Prostate gland (tissue), 2 donors: ENCODE measurements around the gene GAD1. TPM values are rescaled to one million over a fixed set of nuclear protein-coding genes. Genes with fewer than 3 reads are reported as not detected.

Experiments
- DNase-seq: peaks from one replicate; pipeline ENCODE4 v3.0.0-alpha.2; 2019; ENCODE audit warnings: low spot score
- H3K27ac ChIP-seq, 2 donors: fragments of 200-600 bp; sonication (generic); 2 replicates each; pipeline ENCODE4 v1.5.1; 2017 to 2019
- H3K27me3 ChIP-seq: fragments of 200-600 bp; sonication (generic); replicated peaks from 2 replicates; pipeline ENCODE4 v1.5.1; 2019; ENCODE audit not compliant: insufficient read depth
- H3K36me3 ChIP-seq, 2 donors: fragments of 200-600 bp; sonication (generic); 1 replicate in 1 of 2; 2 replicates in 1 of 2; pipeline versions ENCODE4 v1.5.1 to v1.8.1; 2017 to 2019
- H3K4me1 ChIP-seq: fragments of 200-600 bp; sonication (generic); replicated peaks from 2 replicates; pipeline ENCODE4 v1.5.1; 2019
- H3K4me3 ChIP-seq, 2 donors: fragments of 200-600 bp; sonication (generic); 2 replicates each; pipeline ENCODE4 v1.5.1; 2017 to 2019
- H3K9me3 ChIP-seq: fragments of 200-600 bp; sonication (generic); 2 replicates; pipeline ENCODE4 v1.5.1; 2017
- CTCF ChIP-seq, 4 experiments: fragments of 200-600 bp in 2 of 4; fragments of 450-650 bp in 2 of 4; sonication (generic) in 2 of 4; IDR thresholded peaks; 1 replicate in 3 of 4; 2 replicates in 1 of 4; pipeline ENCODE4 v1.5.1; 2016 to 2019; ENCODE audit warnings: antibody characterized with exemption in 4 of 4, mild to moderate bottlenecking in 2 of 4, moderate library complexity in 2 of 4
- POLR2A ChIP-seq: fragments of 450-650 bp; IDR thresholded peaks from one replicate; pipeline ENCODE4 v1.6.1; 2016; ENCODE audit warnings: antibody characterized with exemption, mild to moderate bottlenecking
- POLR2AphosphoS5 ChIP-seq: sonication (generic); formaldehyde crosslinking; IDR thresholded peaks from one replicate; pipeline ENCODE4 v1.6.1; 2017; ENCODE audit warnings: antibody characterized with exemption
- WGBS: methylation state at CpG from one replicate; pipeline ENCODE4 v1.1.5; 2018; 5-methylcytosine and 5-hydroxymethylcytosine counted together
- intact Hi-C: fragments of 100-400 bp; cut with DNase I; formaldehyde crosslinking; loops from one replicate; pipeline ENCODE4 v1.14.2; 2022
- total RNA-seq, 2 donors: library from RNA; depleted of rRNA; stranded (reverse); fragments of >200 nt; gene quantifications; one replicate each; pipeline ENCODE4 v1.1.0, GENCODE V29; 2016

Gene GAD1
- total RNA-seq, 2 donors from 2014 or later = 2.9 to 16.7 TPM

DNA sequence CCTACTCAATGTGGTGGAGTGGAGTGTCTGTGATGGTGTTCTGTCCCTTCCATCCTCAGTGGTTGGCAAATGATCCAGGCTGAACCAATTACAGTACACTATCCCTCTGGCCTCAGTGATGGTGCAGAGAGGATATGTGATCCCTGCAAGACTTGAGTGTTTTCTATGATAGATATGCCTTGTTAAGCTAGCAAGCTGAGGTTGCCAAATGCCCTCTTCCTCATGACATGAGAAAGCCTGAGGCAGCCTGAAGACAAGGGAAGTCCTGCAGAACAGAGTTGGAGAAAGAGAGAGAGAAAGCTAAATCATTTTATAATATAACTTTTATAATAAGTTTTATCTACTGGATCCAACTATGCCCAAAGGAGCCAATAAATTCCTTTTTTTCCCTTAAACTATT lies 70.8 kb downstream of the GAD1 start:
- Histone ChIP-seq H3K27ac (no peak overlapping the region), H3K36me3 (no peaks in the 10 kb centered on the region), H3K9me3 (no peaks in the 10 kb centered on the region), H3K27me3 (no peaks in the 10 kb centered on the region), H3K4me3 (no peak overlapping the region), H3K4me1 (no peaks in the 10 kb centered on the region)
- intact Hi-C loops = no loop called here
- TF ChIP-seq POLR2A (no peak), CTCF (IDR thresholded peaks at IDR 0.05) (no peak), POLR2AphosphoS5 (no peak)
- no peak for DNase-seq

GRCh38 chr2:170887896-170888295 lies 71.2 kb downstream of the GAD1 start:
- H3K4me1 ChIP-seq = no peaks in the 10 kb centered on the region
- intact Hi-C loops = no loop called here
- no peak for DNase-seq
- no peak overlapping the region for H3K4me3 ChIP-seq
- H3K27me3 ChIP-seq = no peaks in the 10 kb centered on the region
- H3K36me3 ChIP-seq = no peaks in the 10 kb centered on the region
- H3K27ac ChIP-seq = no peak overlapping the region
- no peaks in the 10 kb centered on the region for H3K9me3 ChIP-seq
- no peak for TF ChIP-seq CTCF (IDR thresholded peaks at IDR 0.05)
- no peak for TF ChIP-seq POLR2AphosphoS5
- no peak for TF ChIP-seq POLR2A
- 55% methylated on average over 3 of the region's 3 CpGs for WGBS

DNA sequence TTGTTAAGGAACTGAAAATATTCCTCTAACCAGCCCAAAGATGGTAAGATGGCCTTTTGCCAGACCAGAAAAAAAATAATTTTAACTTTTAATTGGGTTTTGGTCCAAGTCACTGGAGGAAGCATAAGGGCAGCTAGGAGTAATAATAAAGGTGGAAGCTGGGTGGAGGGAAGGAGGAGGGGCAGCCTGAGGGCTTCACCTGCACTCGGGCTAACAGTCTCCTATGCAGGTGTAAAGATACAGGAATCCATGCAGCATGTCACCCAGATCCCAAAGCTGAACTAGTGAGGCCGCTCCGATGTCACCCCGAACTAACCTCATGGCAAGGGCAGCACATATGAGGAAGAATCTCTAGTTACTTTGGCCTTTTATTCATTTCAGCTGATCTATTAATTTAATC lies 75.2 kb downstream of the GAD1 start:
- 87% methylated on average over 4 of the region's 4 CpGs for WGBS
- DNase-seq = no peak
- Histone ChIP-seq H3K4me3 (no peak overlapping the region), H3K9me3 (no peaks in the 10 kb centered on the region), H3K36me3 (no peaks in the 10 kb centered on the region), H3K27ac (no peak overlapping the region), H3K4me1 (no peaks in the 10 kb centered on the region), H3K27me3 (no peaks in the 10 kb centered on the region)
- TF ChIP-seq CTCF (IDR thresholded peaks at IDR 0.05) = no peak
- no peak for TF ChIP-seq POLR2AphosphoS5
- no peak for TF ChIP-seq POLR2A
- intact Hi-C loops = no loop called here

DNA sequence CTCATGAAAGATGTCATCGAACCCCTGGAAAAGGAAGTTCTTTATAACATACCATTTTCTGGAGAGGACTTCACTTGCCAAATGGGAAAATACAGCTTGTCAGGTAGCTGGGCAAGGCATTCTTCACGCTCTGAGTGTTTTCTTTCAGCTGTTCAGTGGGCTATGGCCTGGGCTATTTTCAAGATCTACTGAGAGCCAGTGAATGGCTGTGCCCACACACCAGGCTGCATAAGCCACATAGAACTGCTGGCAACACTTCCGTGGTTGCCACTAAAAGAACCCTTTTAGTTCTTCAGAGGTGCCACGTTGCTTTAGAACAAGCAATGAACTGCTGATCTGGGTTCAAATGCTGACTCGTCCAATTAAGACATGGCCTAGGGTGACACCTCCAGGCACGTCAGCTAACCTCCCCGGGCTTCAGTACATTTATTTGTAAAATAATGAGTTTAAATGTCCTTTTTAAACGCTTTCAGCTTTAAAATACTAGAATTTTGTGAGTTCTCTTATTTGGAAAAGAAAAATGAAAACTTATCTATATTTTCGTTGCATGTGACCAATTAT lies 75.8 kb downstream of the GAD1 start:
- whole genome bisulfite sequencing = 86% methylated on average over 9 of the region's 9 CpGs
- Histone ChIP-seq H3K4me1 (no peaks in the 10 kb centered on the region), H3K9me3 (no peaks in the 10 kb centered on the region), H3K36me3 (no peaks in the 10 kb centered on the region), H3K27me3 (no peaks in the 10 kb centered on the region), H3K4me3 (no peak overlapping the region), H3K27ac (no peak overlapping the region)
- intact Hi-C loops = no loop called here
- DNase-seq = no peak
- TF ChIP-seq POLR2AphosphoS5 = no peak
- TF ChIP-seq CTCF (IDR thresholded peaks at IDR 0.05) = no peak
- no peak for TF ChIP-seq POLR2A

- TF ChIP-seq CTCF (IDR thresholded peaks at IDR 0.05) (no peak), POLR2A (no peak), POLR2AphosphoS5 (no peak)
- intact Hi-C loops = no loop called here
- Histone ChIP-seq H3K4me1 (no peaks in the 10 kb centered on the region), H3K4me3 (no peak overlapping the region), H3K27ac (no peak overlapping the region), H3K9me3 (no peaks in the 10 kb centered on the region), H3K27me3 (no peaks in the 10 kb centered on the region), H3K36me3 (no peaks in the 10 kb centered on the region)
- DNase-seq = no peak
- 40% methylated on average over 3 of the region's 3 CpGs for WGBS
Measured at GRCh38 chr2:170895023-170895757, 78.5 kb downstream of the GAD1 start.
